Sigmoid colon (tissue), 4 donors: ENCODE measurements around the gene FBXO21.

Source experiments
- CTCF ChIP-seq, 4 experiments: fragments of 450-650 bp in 3 of 4; fragments of 200-600 bp in 1 of 4; IDR thresholded peaks; one replicate each; pipeline ENCODE4 v1.5.1; 2016 to 2019; ENCODE audit warnings: antibody characterized with exemption in 4 of 4, mild to moderate bottlenecking in 3 of 4, moderate library complexity in 2 of 4
- EP300 ChIP-seq, 4 donors: sonication (generic); formaldehyde crosslinking; IDR thresholded peaks; one replicate each; pipeline ENCODE4 v1.6.1; 2017; ENCODE audit warnings: antibody characterized with exemption in 4 of 4
- POLR2A ChIP-seq, 2 donors: fragments of 450-650 bp; IDR thresholded peaks; one replicate each; pipeline ENCODE4 v1.6.1; 2016; ENCODE audit warnings: antibody characterized with exemption in 2 of 2, mild to moderate bottlenecking in 2 of 2, moderate library complexity in 2 of 2
- POLR2AphosphoS5 ChIP-seq, 4 donors: sonication (generic); formaldehyde crosslinking; IDR thresholded peaks; one replicate each; pipeline ENCODE4 v1.6.1; 2017; ENCODE audit warnings: antibody characterized with exemption in 4 of 4

- TF ChIP-seq CTCF (IDR thresholded peaks at IDR 0.05) (no peak), POLR2A (IDR thresholded peaks at IDR 0.05) (no peak), POLR2AphosphoS5 (IDR thresholded peaks at IDR 0.05) (no peak), EP300 (IDR thresholded peaks at IDR 0.05) (no peak)
Observed at GRCh38 chr12:117165342-117165741, 24.9 kb downstream of the FBXO21 start.
